ENCODE measurements around the gene MOB2.

MOB2 gene

DNA sequence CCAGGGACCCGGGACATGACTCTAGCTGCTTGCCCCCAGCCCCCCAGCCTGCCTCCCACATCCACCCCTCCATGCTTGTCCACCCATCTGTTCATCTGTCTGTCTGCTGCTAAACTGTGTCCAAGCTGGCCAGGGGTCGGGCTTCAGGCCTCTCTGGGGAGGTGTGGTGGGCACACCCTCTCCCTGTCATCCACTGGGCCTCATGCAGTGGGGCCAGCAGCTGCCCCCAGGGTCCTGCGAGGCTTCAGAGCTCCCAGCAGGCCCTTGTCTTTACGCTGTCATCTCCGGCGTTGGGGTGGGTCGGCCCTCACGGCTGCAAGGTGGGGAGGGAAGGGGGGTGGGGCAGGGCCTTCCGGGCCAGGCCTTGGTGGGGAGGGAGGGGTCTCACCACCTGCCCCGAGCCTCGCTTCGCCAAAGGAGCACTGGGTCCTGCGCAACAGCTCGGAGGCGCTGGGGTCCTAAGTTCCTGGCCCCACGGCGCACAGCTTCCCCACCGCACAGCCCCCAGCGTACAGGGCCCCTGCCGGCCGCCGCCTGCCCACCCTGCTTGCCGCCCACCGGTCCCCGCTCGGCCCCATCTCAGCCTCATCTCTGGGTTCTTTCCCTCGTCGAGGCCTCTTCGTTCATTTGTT is 26.7 kb downstream of the MOB2 start:
- Histone ChIP-seq H3K9me3 (ENCODE audit: insufficient read depth, low read length) (no peaks in the 10 kb centered on the region), H3K9ac (ENCODE audit: low read length) (no peak overlapping the region), H3K4me3 (ENCODE audit: low read length) (no peak overlapping the region), H3K4me2 (ENCODE audit: low read length) (no peak overlapping the region), H3K4me1 (ENCODE audit: low read length) (no peaks in the 10 kb centered on the region), H3K79me2 (ENCODE audit: low read length) (no peaks in the 10 kb centered on the region), H2AFZ (ENCODE audit: low read depth, low read length) (no peak overlapping the region), H3K36me3 (replicated peaks; ENCODE audit: low read depth, low read length) (no peaks in the 10 kb centered on the region), H3K27me3 (ENCODE audit: low read depth, low read length) (no peaks in the 10 kb centered on the region), H4K20me1 (ENCODE audit: insufficient read depth, low read length) (no peaks in the 10 kb centered on the region), H3K27ac (ENCODE audit: low read length) (no peak overlapping the region)
- no peak for TF ChIP-seq EZH2phosphoT487 (IDR thresholded peaks at IDR 0.05; ENCODE audit: low read depth)
- TF ChIP-seq CTCF (IDR thresholded peaks at IDR 0.05; ENCODE audit: low read depth, low read length) = no peak

GRCh38 chr11:1459219-1459575 is 27.4 kb downstream of the MOB2 start:
- Histone ChIP-seq H3K79me2 (ENCODE audit: low read length) (no peaks in the 10 kb centered on the region), H3K4me3 (ENCODE audit: low read length) (no peak overlapping the region), H4K20me1 (ENCODE audit: insufficient read depth, low read length) (no peaks in the 10 kb centered on the region), H3K4me2 (ENCODE audit: low read length) (no peak overlapping the region), H2AFZ (ENCODE audit: low read depth, low read length) (no peak overlapping the region), H3K27ac (ENCODE audit: low read length) (no peak overlapping the region), H3K9me3 (ENCODE audit: insufficient read depth, low read length) (no peaks in the 10 kb centered on the region), H3K4me1 (ENCODE audit: low read length) (no peaks in the 10 kb centered on the region), H3K27me3 (ENCODE audit: low read depth, low read length) (no peaks in the 10 kb centered on the region), H3K9ac (ENCODE audit: low read length) (no peak overlapping the region), H3K36me3 (replicated peaks; ENCODE audit: low read depth, low read length) (no peaks in the 10 kb centered on the region)
- TF ChIP-seq EZH2phosphoT487 (IDR thresholded peaks at IDR 0.05; ENCODE audit: low read depth) (no peak), CTCF (IDR thresholded peaks at IDR 0.05; ENCODE audit: low read depth, low read length) (no peak)

- Histone ChIP-seq H3K9ac (ENCODE audit: low read length) (no peak overlapping the region), H3K4me1 (ENCODE audit: low read length) (no peaks in the 10 kb centered on the region), H4K20me1 (ENCODE audit: insufficient read depth, low read length) (no peaks in the 10 kb centered on the region), H3K27me3 (ENCODE audit: low read depth, low read length) (no peaks in the 10 kb centered on the region), H3K79me2 (ENCODE audit: low read length) (no peaks in the 10 kb centered on the region), H3K9me3 (ENCODE audit: insufficient read depth, low read length) (no peaks in the 10 kb centered on the region), H2AFZ (ENCODE audit: low read depth, low read length) (no peak overlapping the region), H3K27ac (ENCODE audit: low read length) (no peak overlapping the region), H3K4me3 (ENCODE audit: low read length) (no peak overlapping the region), H3K36me3 (replicated peaks; ENCODE audit: low read depth, low read length) (no peaks in the 10 kb centered on the region), H3K4me2 (ENCODE audit: low read length) (no peak overlapping the region)
- TF ChIP-seq CTCF (IDR thresholded peaks at IDR 0.05; ENCODE audit: low read depth, low read length) (peak; percentile 35), EZH2phosphoT487 (IDR thresholded peaks at IDR 0.05; ENCODE audit: low read depth) (no peak)
Measured at GRCh38 chr11:1458340-1459218, 28.0 kb downstream of the MOB2 start.

DNA sequence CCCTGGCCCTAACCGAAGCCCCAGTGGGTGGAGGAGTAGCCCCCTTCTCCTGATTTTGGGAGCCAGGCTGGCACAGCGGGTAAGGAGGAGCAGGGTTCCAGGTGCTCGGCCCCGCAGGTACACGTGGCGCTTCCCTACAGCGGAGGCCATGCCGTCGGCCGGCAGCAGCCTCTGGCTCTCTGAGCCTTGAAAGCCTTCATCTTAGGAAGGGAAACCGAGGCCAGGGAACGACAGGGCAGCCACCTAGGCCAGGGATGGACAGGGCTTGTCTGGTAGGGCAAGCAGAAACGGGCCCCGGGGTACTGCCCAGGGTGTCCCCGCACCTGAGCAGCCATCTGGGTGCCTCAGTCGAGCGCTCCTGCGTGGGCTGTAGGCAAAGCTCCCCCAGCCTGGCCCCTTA is 28.7 kb downstream of the MOB2 start:
- H3K27me3 ChIP-seq (ENCODE audit: low read depth, low read length) = no peaks in the 10 kb centered on the region
- no peaks in the 10 kb centered on the region for H3K79me2 ChIP-seq (ENCODE audit: low read length)
- H3K9me3 ChIP-seq (ENCODE audit: insufficient read depth, low read length) = no peaks in the 10 kb centered on the region
- no peak for TF ChIP-seq CTCF (IDR thresholded peaks at IDR 0.05; ENCODE audit: low read depth, low read length)
- TF ChIP-seq EZH2phosphoT487 (IDR thresholded peaks at IDR 0.05; ENCODE audit: low read depth) = no peak
- no peaks in the 10 kb centered on the region for H4K20me1 ChIP-seq (ENCODE audit: insufficient read depth, low read length)
- no peak overlapping the region for H3K9ac ChIP-seq (ENCODE audit: low read length)
- no peak overlapping the region for H3K4me2 ChIP-seq (ENCODE audit: low read length)
- H2AFZ ChIP-seq (ENCODE audit: low read depth, low read length) = no peak overlapping the region
- no peaks in the 10 kb centered on the region for H3K4me1 ChIP-seq (ENCODE audit: low read length)
- no peak overlapping the region for H3K4me3 ChIP-seq (ENCODE audit: low read length)
- no peaks in the 10 kb centered on the region for H3K36me3 ChIP-seq (replicated peaks; ENCODE audit: low read depth, low read length)
- no peak overlapping the region for H3K27ac ChIP-seq (ENCODE audit: low read length)

Measured in OCI-LY3 (cell line).